Cerebellar cortex (tissue), 1 donor: Measurements from ENCODE around the gene GRAMD2B.
"Not testable (repeated sequence)": the region's sequence is repeated elsewhere in the genome, so short reads cannot be mapped to it uniquely, and the experiment has no call there.

Experiments
- DNase-seq: peaks from one replicate; pipeline ENCODE4 v3.0.0-alpha.2; 2015; ENCODE audit warnings: low spot score

GRAMD2B gene

GRCh38 chr5:126511961-126512360 lies 88.8 kb downstream of the GRAMD2B start:
- DNase-seq: no peak

- no peak for DNase-seq
These were observed 89.2 kb downstream of the GRAMD2B start for GRCh38 chr5:126512451-126512850.

GRCh38 chr5:126513302-126513701 lies 90.1 kb downstream of the GRAMD2B start:
- no peak for DNase-seq

GRCh38 chr5:126513703-126514102 lies 90.5 kb downstream of the GRAMD2B start:
- DNase-seq: no peak

GRCh38 chr5:126514131-126514557 lies 90.9 kb downstream of the GRAMD2B start:
- DNase-seq: no peak

- no peak for DNase-seq
These were observed 91.4 kb downstream of the GRAMD2B start for GRCh38 chr5:126514558-126515141.

- DNase-seq: no peak
These were observed 92.1 kb downstream of the GRAMD2B start for GRCh38 chr5:126515337-126515736.

GRCh38 chr5:126516133-126516532 lies 92.9 kb downstream of the GRAMD2B start:
- no peak for DNase-seq

GRCh38 chr5:126516852-126517251 lies 93.6 kb downstream of the GRAMD2B start:
- no peak for DNase-seq

GRCh38 chr5:126519223-126519622 lies 96.0 kb downstream of the GRAMD2B start:
- DNase-seq: not testable (repeated sequence)

- peak; percentile 42 for DNase-seq
These were observed 96.7 kb downstream of the GRAMD2B start for GRCh38 chr5:126519637-126520592.

- DNase-seq: no peak
These were observed 97.4 kb downstream of the GRAMD2B start for GRCh38 chr5:126520593-126520953.

- no peak for DNase-seq
These were observed 97.9 kb downstream of the GRAMD2B start for GRCh38 chr5:126521130-126521529.

- DNase-seq: no peak
These were observed 100.8 kb downstream of the GRAMD2B start for GRCh38 chr5:126523818-126524510.

- DNase-seq: no peak
These were observed 102.5 kb downstream of the GRAMD2B start for GRCh38 chr5:126525630-126526245.

- DNase-seq: no peak
These were observed 103.3 kb downstream of the GRAMD2B start for GRCh38 chr5:126526493-126526892.

GRCh38 chr5:126527158-126527557 lies 103.9 kb downstream of the GRAMD2B start:
- no peak for DNase-seq

GRCh38 chr5:126527892-126528291 lies 104.7 kb downstream of the GRAMD2B start:
- DNase-seq: no peak

- DNase-seq: peak; percentile 23
These were observed 108.4 kb downstream of the GRAMD2B start for GRCh38 chr5:126531543-126532120.

GRCh38 chr5:126534553-126534952 lies 111.3 kb downstream of the GRAMD2B start:
- DNase-seq: no peak

- DNase-seq: no peak
These were observed 112.8 kb downstream of the GRAMD2B start for GRCh38 chr5:126535856-126536545.
